ENCODE results near the gene ABCB9. TPM values are rescaled to one million over a fixed set of nuclear protein-coding genes. Genes with fewer than 3 reads are reported as not detected.
A peak's percentile ranks its signal among the peaks of the same experiment; 100 is the strongest.

Gene ABCB9
- total RNA-seq, 1 experiment from 2014 or later = 6.7 TPM

- H3K36me3 Mint-ChIP-seq (ENCODE audit: insufficient read depth, unreplicated experiment) = no peaks in the 10 kb centered on the region
- intact Hi-C loops (cut with micrococcal nuclease; ENCODE audit: unreplicated experiment) = no loop called here
- no peaks in the 10 kb centered on the region for H3K27me3 Mint-ChIP-seq (ENCODE audit: insufficient read depth, unreplicated experiment)
- peak overlapping the region; percentile 82 for H3K27ac Mint-ChIP-seq (ENCODE audit: unreplicated experiment)
- peaks cover 5% of the 10 kb centered on the region for H3K4me1 Mint-ChIP-seq (ENCODE audit: low read depth, unreplicated experiment)
- TF ChIP-seq, protein P1, sequence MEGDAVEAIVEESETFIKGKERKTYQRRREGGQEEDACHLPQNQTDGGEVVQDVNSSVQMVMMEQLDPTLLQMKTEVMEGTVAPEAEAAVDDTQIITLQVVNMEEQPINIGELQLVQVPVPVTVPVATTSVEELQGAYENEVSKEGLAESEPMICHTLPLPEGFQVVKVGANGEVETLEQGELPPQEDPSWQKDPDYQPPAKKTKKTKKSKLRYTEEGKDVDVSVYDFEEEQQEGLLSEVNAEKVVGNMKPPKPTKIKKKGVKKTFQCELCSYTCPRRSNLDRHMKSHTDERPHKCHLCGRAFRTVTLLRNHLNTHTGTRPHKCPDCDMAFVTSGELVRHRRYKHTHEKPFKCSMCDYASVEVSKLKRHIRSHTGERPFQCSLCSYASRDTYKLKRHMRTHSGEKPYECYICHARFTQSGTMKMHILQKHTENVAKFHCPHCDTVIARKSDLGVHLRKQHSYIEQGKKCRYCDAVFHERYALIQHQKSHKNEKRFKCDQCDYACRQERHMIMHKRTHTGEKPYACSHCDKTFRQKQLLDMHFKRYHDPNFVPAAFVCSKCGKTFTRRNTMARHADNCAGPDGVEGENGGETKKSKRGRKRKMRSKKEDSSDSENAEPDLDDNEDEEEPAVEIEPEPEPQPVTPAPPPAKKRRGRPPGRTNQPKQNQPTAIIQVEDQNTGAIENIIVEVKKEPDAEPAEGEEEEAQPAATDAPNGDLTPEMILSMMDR (IDR thresholded peaks at IDR 0.05; ENCODE audit: insufficient read depth in 1 of 2, low read depth in 1 of 2, low read length in 1 of 2, severe bottlenecking in 1 of 2, unreplicated experiment in 1 of 2) = no peak
- Histone ChIP-seq H3K36me3 (ENCODE audit: control insufficient read depth, insufficient read depth, low read length) (no peaks in the 10 kb centered on the region; the same call in 1 of the 2 replicates), H3K4me3 (ENCODE audit: low read depth, low read length) (no peak overlapping the region), H3K9me3 (no peaks in the 10 kb centered on the region), H3K27me3 (replicated peaks; ENCODE audit: control insufficient read depth, insufficient read depth, low read length) (no peaks in the 10 kb centered on the region), H3K4me1 (peaks cover 13% of the 10 kb centered on the region; the same call in 1 of the 2 replicates)
- DNase-seq = no peak
- ChIA-PET CTCF (interaction anchor here (0.6 kb wide), 1 partner anchor 114 kb away, joined by 3 read pairs; no protein-coding TSS in a partner anchor), POLR2A (interaction anchor here (0.6 to 0.7 kb wide), 2 partner anchors 19 to 181 kb away, joined by 3 to 6 read pairs; partner anchors contain the start of gene ABCB9)
- BruUV-seq (replicated peaks) = no TSS peak
- H3K4me3 Mint-ChIP-seq (ENCODE audit: unreplicated experiment) = no peak overlapping the region
- H3K9me3 Mint-ChIP-seq (ENCODE audit: unreplicated experiment) = no peaks in the 10 kb centered on the region
These were observed 18.9 kb downstream of the ABCB9 start for GRCh38 chr12:122947352-122947792.

DNA sequence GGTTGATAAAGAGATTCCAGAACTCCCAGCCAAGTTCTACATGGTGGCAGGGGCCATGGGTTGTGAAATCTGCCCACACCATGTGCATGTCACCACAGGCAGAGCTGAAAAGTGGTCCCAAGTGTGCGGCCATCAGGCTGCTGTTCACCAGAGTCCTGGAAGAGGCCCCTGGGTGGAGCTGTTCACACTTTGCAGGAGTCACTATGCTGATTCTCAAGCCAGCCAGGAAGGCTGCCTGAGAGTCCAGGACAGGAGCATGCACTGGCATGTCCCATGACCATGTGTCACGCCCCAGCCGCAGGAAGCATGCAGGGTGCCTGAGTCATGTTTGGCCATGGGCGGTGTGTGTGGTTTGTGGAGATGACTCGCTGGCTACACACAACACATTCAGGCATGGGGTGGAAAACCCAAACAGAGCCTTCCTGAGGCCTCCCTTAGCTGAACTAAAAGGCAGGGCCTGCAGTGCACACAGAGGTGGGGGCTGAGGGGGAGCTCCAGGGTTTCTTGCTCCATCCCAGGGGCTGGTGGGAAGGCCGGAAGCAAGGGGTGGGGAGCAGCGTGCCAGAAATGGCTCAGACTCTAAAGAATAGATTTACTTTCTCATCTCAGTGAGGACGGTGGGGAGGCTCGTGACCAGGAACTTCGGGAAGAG, 19.4 kb downstream of the ABCB9 start:
- ChIA-PET CTCF (interaction anchor here (0.6 to 1.3 kb wide), 2 partner anchors 86 to 113 kb away, joined by 3 read pairs; no protein-coding TSS in a partner anchor), POLR2A (interaction anchor here (0.6 to 0.7 kb wide), 2 partner anchors 20 to 182 kb away, joined by 3 to 6 read pairs; partner anchors contain the start of gene ABCB9)
- Histone ChIP-seq H3K4me1 (peaks cover 9% of the 10 kb centered on the region; the same call in 1 of the 2 replicates), H3K4me3 (ENCODE audit: low read depth, low read length) (no peak overlapping the region), H3K9me3 (no peaks in the 10 kb centered on the region), H3K27me3 (replicated peaks; ENCODE audit: control insufficient read depth, insufficient read depth, low read length) (no peaks in the 10 kb centered on the region), H3K36me3 (ENCODE audit: control insufficient read depth, insufficient read depth, low read length) (no peaks in the 10 kb centered on the region; the same call in 1 of the 2 replicates)
- Mint-ChIP-seq H3K4me1 (ENCODE audit: low read depth, unreplicated experiment) (peaks cover 5% of the 10 kb centered on the region), H3K27me3 (ENCODE audit: insufficient read depth, unreplicated experiment) (no peaks in the 10 kb centered on the region), H3K9me3 (ENCODE audit: unreplicated experiment) (no peaks in the 10 kb centered on the region), H3K36me3 (ENCODE audit: insufficient read depth, unreplicated experiment) (no peaks in the 10 kb centered on the region), H3K4me3 (ENCODE audit: unreplicated experiment) (no peak overlapping the region), H3K27ac (ENCODE audit: unreplicated experiment) (peak overlapping the region; percentile 82)
- BruUV-seq (replicated peaks) = no TSS peak
- TF ChIP-seq, protein P1 (IDR thresholded peaks at IDR 0.05; ENCODE audit: insufficient read depth in 1 of 2, low read depth in 1 of 2, low read length in 1 of 2, severe bottlenecking in 1 of 2, unreplicated experiment in 1 of 2) = peak in 1 of 2 experiments; percentile 26
- peak; percentile 72 to 85 for DNase-seq
- intact Hi-C loops (cut with micrococcal nuclease; ENCODE audit: unreplicated experiment) = no loop called here

DNA sequence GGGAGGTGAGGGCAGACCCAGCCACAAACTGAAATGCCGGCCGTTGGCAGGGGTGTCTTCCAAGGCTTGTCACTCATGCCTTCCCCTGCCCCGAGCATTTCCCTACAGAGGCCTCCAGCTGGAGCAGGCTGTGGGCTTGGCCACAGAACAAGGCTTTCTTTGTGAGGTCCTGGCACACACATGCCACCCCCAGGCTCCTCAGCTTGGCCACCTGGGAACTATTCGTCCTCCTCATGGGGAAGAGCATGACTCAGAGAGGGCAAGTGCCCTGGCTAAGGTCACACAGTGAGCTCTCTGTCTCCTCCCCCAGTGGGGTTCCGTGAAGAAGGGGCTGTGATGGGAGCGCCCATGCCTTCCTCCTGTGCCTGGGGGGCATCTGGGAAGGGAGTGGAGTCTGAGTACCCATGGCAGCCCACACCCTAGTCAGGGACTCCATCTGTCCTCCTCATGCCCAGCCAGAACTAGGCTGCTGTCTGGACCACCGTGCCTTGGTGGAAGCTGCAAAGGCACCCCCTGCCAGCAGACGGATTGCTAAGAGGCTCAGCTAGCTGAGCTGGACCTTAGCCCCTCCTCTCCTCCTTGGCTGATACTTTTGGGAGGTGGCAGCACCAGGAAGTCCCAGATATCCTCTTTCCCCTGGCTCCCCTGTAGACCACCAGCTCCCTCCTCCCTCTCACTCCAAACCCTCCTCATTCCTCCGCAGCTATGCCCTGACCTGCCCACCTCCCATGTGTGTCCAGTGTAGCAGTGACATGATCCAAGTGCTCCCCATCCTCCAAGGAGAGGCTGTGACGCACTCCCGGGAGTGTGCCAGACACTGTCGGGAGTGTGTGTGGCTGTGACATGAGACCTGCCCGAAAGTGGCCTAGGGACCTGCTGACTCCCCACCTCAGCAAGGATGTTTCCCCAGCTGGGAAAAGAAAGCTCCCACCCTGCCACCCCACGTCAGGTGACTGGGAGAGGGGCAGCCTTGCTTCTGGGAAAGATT, 21.4 kb downstream of the ABCB9 start:
- no peak for DNase-seq
- H3K9me3 ChIP-seq = no peaks in the 10 kb centered on the region
- POLR2A ChIA-PET = no interaction called here
- H3K4me3 ChIP-seq (ENCODE audit: low read depth, low read length) = no peak overlapping the region
- Mint-ChIP-seq H3K27ac (ENCODE audit: unreplicated experiment) (no peak overlapping the region), H3K27me3 (ENCODE audit: insufficient read depth, unreplicated experiment) (no peaks in the 10 kb centered on the region), H3K36me3 (ENCODE audit: insufficient read depth, unreplicated experiment) (peaks cover 6% of the 10 kb centered on the region), H3K9me3 (ENCODE audit: unreplicated experiment) (no peaks in the 10 kb centered on the region), H3K4me1 (ENCODE audit: low read depth, unreplicated experiment) (peaks cover 5% of the 10 kb centered on the region), H3K4me3 (ENCODE audit: unreplicated experiment) (no peak overlapping the region)
- peaks cover 3% of the 10 kb centered on the region; the same call in 1 of the 2 replicates for H3K4me1 ChIP-seq
- CTCF ChIA-PET = interaction anchor here (0.7 kb wide), 1 partner anchor 16 kb away, joined by 4 read pairs; no protein-coding TSS in a partner anchor
- H3K36me3 ChIP-seq (ENCODE audit: control insufficient read depth, insufficient read depth, low read length) = no peaks in the 10 kb centered on the region; the same call in 1 of the 2 replicates
- BruUV-seq (replicated peaks) = no TSS peak
- intact Hi-C loops (cut with micrococcal nuclease; ENCODE audit: unreplicated experiment) = no loop called here
- TF ChIP-seq, protein P1 (IDR thresholded peaks at IDR 0.05; ENCODE audit: insufficient read depth in 1 of 2, low read depth in 1 of 2, low read length in 1 of 2, severe bottlenecking in 1 of 2, unreplicated experiment in 1 of 2) = no peak
- H3K27me3 ChIP-seq (replicated peaks; ENCODE audit: control insufficient read depth, insufficient read depth, low read length) = no peaks in the 10 kb centered on the region
